Measurements from ENCODE around the gene TRAF3IP1. TPM values are rescaled to one million over a fixed set of nuclear protein-coding genes. Genes with fewer than 3 reads are reported as not detected.
A peak's percentile ranks its signal among the peaks of the same experiment; 100 is the strongest.
"Not testable (repeated sequence)": the region's sequence is repeated elsewhere in the genome, so short reads cannot be mapped to it uniquely, and the experiment has no call there.

The TRAF3IP1 gene
- total RNA-seq, 1 experiment from 2014 or later: 12.7 TPM

GRCh38 chr2:238426568-238427434 is 106.5 kb downstream of the TRAF3IP1 start, which contains the start of gene ASB1:
Gene ASB1, plus strand, starts transcription at chr2:238426927. Its CDS starts 144 bp downstream, at chr2:238427071.
- peak; percentile 88 for DNase-seq (ENCODE audit: low read depth)

GRCh38 chr2:238427435-238428162 is 107.3 kb downstream of the TRAF3IP1 start:
- DNase-seq (ENCODE audit: low read depth): no peak

GRCh38 chr2:238428866-238429265 is 108.5 kb downstream of the TRAF3IP1 start:
- DNase-seq (ENCODE audit: low read depth): no peak

- DNase-seq (ENCODE audit: low read depth): no peak
Measured at GRCh38 chr2:238430781-238431180, 110.5 kb downstream of the TRAF3IP1 start.

DNA sequence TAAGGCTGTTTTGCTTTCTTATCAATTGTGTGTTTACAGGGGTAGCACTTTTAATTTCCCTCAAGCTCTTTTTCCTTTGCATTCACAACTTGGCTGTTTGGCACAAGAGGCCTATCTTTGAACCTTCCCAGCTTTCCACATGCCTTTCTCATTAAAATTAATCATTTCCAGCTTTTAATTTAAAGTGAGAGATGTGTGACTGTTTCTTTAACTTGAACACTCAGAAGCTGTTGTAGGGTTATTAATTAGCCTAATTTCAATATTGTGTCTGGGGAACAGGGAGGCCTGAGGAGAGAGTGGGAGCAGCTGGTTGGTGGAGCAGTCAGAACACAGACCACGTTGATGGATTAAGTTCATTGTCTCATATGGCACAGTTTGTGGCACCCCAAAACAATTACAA is 111.1 kb downstream of the TRAF3IP1 start:
- DNase-seq (ENCODE audit: low read depth): no peak

DNA sequence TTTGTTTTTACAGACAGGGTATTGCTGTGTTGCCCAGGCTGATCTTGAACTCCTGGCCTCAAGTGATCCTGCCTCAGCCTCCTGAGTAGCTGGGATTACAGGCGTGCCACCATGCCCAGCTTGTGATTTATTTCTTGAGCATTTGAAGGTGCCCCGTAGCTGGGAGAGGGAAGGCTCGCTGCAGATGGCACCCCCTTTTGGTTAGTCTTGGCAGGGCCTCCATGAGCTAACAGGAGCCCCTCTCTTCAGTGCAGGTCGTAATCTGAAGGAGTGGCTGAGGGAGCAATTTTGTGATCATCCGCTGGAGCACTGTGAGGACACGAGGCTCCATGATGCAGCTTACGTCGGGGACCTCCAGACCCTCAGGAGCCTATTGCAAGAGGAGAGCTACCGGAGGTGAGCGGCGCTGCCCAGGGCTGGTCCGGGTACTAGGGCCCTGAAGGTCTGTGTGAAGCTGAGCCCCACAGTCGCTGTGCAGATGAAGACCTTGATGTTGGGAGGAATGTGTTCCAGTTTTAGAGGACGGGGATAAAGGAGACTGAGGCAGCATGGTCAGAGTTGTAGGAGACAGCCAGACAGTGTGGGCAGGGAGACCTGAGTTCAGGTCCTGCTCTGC is 113.1 kb downstream of the TRAF3IP1 start:
- DNase-seq (ENCODE audit: low read depth): no peak

GRCh38 chr2:238433941-238434845 is 113.9 kb downstream of the TRAF3IP1 start:
- peak; percentile 67 for DNase-seq (ENCODE audit: low read depth)

- DNase-seq (ENCODE audit: low read depth): no peak
Measured at GRCh38 chr2:238434846-238435751, 114.8 kb downstream of the TRAF3IP1 start.

GRCh38 chr2:238435752-238436096 is 115.4 kb downstream of the TRAF3IP1 start:
- no peak for DNase-seq (ENCODE audit: low read depth)

DNA sequence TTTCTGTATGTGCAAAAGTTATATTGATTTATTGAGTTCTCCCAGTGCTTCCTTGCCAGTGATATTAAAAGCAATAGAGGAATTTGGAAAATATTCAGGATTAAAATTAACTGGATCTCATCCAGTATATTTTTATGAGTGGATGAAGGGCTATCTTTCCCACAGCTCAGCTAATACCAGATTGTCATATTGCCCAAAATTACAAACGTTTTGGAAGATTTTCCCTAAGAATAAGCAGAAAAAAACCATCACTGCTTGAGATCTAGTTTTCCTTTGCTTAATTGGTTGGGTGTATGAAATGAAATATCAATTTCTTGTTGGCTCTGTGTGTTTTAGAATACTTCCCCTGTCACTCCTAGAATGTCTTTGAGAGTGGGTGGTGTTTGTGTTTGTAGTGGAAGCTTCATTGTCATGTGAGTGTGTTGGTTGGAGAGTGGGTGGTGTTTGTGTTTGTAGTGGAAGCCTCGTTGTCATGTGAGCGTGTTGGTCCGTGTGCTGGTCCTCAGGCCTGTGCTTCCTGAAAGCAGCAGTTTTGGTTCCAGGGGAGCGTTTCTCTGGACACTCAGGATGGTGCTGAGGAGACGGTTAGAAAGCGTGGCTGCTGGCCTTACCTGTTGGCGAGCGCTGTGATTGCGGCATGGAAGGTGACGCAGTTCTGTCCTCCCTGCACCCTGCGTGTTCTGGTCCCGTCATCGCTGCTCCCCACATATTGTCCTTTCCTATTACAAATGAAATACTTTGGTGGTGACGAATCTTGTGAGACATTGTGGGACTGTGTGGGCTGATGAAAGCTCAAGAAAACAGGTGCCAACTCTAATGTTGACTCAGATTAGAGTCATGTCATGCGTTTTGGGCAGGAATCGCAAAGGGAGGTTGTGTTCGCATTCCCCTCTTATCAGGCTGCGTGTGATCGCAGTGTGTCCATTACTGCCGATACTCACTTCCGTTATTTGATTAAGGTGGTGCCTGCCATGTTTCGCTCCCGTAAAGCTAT is 118.8 kb downstream of the TRAF3IP1 start:
- peak; percentile 97 for DNase-seq (ENCODE audit: low read depth)

GRCh38 chr2:238439917-238440316 is 119.6 kb downstream of the TRAF3IP1 start:
- DNase-seq (ENCODE audit: low read depth): no peak

- DNase-seq (ENCODE audit: low read depth): no peak
Measured at GRCh38 chr2:238440331-238440730, 120.0 kb downstream of the TRAF3IP1 start.

DNA sequence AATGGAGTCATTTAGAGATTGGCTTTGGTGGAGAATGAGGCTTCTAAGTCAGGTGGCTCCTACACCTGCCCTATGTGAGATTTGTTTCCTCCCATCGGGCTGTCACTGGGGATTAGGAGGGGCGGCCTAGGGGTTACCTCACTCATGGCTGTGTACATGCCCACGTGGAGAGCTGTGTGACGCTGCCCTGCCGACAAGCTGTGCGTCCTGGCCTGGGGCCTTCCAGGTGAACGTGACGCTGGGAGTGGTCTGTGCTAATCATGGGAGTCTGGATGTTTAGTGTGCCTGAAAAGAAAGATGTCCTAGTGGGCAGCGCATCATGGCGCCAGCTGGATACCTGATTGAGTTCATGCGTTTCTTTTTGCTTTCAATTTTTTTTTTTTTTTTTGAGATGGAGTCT is 120.4 kb downstream of the TRAF3IP1 start:
- DNase-seq (ENCODE audit: low read depth): no peak

DNA sequence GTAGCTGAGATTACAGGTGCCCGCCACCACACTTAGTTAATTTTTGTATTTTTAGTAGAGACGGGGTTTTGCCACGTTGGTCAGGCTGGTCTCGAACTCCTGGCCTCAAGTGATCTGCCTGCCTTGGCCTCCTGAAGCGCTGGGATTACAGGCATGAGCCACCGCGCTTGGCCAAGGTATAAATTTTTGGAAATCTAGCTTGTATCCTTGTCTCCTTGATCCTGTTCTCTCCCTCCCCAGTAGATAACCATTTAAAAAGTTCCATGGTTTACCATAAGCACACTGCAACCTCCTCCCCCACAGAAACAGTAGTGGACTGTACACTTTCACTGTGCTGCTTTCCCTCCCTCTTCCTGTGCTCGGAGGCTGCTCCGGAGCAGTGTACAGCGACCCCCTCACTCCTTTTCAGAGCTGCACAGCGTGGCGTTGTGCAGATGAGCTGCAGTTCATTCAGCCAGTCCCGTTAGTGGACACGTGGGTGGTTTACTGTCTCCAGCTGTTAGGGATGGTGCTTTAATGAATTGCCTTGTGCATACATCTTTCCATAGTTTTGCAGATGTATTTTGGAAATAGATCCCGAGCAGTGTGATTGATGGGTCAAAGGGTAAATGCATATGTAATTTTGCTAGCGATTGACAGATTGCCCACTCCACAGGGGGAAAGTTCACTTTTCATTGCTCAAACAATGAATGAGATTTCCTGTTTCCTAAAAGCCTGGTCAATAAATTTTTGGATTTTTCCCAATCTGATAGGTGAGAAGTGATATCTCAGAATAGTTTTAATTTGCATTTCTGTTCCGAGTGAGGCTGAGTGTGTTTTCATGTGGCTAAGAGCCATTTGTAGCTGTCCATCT is 121.2 kb downstream of the TRAF3IP1 start:
- DNase-seq (ENCODE audit: low read depth): no peak

DNA sequence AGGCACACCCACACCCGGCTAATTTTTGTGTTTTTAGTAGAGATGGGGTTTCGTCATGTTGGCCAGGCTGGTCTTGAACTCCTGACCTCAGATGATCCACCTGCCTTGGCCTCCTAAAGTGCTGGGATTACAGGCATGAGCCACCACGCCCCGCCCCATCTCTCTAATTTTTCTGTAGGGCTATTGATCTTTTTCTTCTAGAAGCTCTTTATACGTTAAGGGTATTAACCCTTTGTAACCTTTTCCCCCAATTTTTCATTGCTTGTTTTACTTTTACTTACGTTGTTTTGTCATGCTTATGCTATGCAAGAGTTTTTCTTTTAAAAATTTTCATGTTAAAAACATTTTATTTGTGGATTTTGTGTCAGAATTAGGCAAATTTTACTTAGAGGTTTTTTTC is 121.9 kb downstream of the TRAF3IP1 start:
- not testable (repeated sequence) for DNase-seq (ENCODE audit: low read depth)

GRCh38 chr2:238444242-238444641 is 123.9 kb downstream of the TRAF3IP1 start:
- DNase-seq (ENCODE audit: low read depth): no peak

DNA sequence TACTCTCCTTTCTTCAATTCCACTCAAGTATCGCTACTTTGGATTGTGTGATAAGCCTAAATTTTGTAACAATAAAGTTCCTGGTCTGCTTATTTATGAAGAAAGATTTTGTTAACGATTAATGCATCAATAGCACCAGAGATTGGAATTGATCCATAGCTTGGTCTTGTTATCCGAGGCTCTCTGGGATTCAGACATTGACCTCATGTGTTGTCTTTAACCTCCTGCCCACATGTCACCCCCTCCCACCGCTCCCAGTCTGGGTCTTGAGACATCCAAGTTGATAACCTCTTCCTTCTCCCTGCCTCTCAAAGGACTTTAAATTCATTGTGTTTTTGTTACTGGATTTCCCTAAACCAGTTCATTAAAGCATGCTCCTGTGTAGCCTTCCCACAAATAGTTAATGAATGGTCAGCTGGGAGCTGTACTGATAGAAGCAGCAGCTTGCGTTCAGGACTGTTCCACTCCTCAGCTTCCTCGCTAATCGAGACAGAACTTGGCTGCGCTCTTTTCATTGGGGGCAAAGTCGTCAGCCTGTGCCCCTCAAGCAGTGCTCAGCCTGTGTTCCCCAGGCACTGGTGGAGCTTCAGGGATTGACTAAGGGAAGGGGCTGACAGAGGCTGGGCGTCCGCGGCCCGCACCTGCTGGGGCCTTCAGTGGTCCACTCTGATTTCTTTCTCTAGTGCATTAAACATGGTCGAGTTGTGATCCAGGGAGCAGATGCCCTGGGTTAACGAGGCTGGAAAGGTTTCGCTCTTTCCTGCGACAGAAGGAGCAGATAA is 125.3 kb downstream of the TRAF3IP1 start:
- no peak for DNase-seq (ENCODE audit: low read depth)

Measured in M059J (cell line).